T-helper 1 cell (primary cell): Measurements from ENCODE around the gene LMF1.
"Not testable (repeated sequence)": the region's sequence is repeated elsewhere in the genome, so short reads cannot be mapped to it uniquely, and the experiment has no call there.

Source experiments
- DNase-seq, 5 donors: peaks; one replicate each; pipeline ENCODE4 v3.0.0-alpha.2; 2012 to 2020

Gene LMF1

GRCh38 chr16:843771-844170, 127.0 kb downstream of the LMF1 start:
- DNase-seq: no peak

DNA sequence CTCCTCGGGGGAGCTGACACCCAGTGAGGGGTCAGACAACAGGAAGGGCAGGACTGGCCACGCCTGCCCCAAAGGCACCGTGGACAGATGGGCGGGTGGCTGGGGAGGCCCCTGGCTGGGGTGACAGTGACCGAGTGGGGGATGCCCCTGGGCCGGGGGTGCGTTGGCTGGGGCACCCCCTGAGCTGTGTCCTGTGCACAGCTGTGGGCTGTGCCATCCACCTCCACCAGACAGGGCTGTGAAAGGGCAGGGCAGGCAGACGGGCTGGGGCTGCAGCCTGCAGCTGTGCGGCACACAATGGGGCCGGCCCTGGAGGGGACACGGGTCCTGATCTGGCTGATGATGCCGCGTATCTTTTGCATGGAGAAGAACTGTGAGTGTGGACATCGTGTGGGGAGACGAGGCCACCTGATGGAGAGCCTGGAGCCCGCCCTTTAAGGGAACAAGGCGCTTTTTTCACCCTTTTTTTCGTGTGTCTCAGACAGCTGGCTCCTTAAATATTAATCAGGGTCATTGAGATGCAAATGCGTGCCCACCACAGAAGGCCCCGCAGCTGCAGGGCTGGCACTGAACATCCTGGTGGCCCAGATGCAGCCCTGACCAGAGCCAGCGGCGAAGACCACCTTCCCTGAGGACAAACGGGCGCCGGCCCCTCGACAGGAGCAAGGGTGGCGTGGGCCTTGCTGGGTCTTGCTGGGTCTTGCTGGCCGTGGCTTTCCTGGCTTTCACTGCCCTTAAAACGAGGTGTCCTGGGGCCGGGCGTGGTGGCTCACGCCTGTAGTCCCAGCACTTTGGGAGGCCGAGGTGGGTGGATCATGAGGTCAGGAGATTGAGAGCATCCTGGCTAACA, 127.8 kb downstream of the LMF1 start:
- no peak for DNase-seq

GRCh38 chr16:842061-842476, 128.7 kb downstream of the LMF1 start:
- no peak for DNase-seq

DNA sequence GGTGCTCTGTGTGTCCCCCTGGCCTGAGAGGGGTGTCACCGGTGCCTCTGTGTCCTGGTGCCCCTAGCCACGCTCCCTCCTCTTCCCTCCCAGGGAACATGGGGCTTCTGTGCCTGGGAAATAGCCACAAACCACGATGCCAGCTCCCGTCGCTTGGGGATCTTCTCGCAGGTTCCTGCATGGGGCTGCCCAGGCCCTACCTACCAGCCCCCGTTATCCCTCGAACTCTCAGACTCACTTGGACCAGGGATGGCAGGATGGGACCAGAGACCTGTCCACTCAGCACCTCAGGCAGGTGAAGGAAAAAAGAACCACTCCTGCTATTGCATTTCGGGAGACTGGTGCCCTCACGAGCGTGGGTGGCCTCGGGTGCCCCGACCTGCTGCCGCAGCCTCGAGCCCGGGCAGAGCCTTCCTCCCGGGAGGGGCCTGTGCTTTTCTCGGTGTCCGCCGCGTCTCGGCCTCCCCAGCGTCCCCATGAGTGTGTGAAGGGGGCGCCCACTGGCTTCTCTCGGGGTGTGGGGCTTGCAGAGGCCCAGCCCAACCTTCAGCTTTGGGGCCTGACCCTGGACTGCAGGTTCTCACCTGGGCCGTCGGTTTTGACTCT, 129.2 kb downstream of the LMF1 start:
- DNase-seq: no peak

GRCh38 chr16:840561-841454, 130.0 kb downstream of the LMF1 start:
- no peak for DNase-seq

- DNase-seq: no peak
These were observed 131.0 kb downstream of the LMF1 start for GRCh38 chr16:839643-840408.

DNA sequence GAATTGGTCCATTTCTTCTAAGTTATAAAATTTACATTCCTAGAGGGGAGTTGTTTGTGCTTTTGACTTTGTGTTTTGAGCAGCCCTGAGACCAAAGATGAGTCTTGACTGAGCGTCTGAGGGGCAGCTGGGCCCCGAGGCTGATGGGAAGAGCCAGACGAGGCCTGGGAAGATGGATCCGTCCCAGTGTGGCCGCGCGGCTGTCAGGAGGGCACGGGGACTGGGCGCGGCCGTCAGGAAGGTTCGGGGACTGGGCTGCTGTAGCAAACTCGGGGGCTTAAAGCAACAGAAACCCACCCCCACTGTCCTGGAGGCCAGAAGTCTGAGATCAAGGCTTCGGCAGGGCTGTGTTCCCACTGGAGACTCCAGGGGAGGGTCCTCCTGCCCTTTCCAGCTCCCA, 132.0 kb downstream of the LMF1 start:
- DNase-seq: no peak

- DNase-seq: not testable (repeated sequence)
These were observed 134.0 kb downstream of the LMF1 start for GRCh38 chr16:836822-837221.

DNA sequence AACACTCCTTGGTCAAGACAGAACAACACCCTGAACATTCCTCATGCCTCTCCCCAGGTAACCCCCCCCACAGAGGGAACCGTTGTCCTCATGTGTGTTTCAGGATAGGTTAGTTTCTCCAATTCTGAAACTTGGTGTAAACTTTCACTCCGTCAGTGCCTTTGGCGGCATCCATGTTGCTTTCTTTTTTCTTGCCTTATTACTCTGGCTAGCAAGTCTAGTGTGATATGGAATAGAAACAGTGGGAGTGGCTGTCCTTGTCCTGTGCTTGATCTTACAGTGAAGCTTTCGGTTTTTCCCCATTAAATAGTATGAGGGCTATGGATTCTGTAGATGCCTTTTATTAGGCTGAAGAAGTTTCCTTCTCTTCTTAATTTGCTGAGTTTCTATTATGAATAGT, 134.6 kb downstream of the LMF1 start:
- no peak for DNase-seq

- no peak for DNase-seq
These were observed 135.4 kb downstream of the LMF1 start for GRCh38 chr16:835373-835772.

DNA sequence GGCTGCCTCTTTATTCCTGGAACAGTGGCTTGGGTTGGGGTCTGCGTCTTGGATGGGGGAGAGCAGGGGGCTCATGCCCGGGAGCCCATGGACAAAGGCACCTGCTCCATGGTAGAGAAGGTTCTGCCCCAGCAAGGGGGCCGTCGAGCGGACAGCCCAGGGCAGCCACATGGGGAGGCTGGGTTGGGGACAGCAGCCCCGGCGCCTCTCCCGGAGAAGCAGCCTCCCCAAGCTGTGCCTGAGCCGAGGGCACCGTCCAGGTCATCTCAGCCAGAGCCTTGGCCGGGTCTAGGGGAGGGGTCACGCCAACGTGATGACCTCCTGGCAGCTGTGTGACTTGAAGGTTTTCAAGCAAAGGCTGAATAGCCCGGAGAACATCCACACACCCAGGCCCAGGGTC, 137.4 kb downstream of the LMF1 start:
- DNase-seq: no peak

DNA sequence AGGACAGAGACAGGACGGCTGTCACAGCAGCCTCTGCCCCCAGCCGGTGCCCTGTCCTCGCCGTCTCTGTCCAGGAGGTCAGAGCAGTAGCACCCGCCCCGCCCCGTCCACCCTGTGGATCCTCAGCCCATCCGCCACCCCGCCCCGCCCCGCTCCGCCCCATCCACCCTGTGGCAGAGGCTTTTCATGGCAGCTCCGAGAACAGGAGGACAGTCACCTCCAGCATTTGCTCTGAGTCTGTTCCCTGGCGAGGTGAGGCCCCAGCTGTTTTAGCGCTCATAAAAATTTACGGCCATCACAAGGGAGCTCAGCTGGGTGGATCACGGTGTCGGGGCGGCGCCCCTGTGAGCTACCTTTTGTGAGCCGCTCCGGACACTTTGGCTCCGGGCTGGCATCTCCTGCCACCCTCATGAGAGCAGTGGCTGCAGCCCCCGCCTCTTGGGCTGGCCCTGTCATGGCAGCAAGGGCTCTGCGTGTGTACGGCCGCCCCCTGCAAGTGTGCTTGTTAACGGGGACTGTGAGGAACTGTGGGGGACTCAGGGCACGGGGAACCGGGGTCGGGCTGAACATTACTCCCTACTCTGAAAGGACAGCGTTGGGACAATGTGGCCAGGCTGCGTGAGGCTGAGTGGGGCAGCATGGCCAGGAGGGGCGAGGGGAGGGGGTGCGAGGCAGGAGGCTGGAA, 138.0 kb downstream of the LMF1 start:
- DNase-seq: no peak

DNA sequence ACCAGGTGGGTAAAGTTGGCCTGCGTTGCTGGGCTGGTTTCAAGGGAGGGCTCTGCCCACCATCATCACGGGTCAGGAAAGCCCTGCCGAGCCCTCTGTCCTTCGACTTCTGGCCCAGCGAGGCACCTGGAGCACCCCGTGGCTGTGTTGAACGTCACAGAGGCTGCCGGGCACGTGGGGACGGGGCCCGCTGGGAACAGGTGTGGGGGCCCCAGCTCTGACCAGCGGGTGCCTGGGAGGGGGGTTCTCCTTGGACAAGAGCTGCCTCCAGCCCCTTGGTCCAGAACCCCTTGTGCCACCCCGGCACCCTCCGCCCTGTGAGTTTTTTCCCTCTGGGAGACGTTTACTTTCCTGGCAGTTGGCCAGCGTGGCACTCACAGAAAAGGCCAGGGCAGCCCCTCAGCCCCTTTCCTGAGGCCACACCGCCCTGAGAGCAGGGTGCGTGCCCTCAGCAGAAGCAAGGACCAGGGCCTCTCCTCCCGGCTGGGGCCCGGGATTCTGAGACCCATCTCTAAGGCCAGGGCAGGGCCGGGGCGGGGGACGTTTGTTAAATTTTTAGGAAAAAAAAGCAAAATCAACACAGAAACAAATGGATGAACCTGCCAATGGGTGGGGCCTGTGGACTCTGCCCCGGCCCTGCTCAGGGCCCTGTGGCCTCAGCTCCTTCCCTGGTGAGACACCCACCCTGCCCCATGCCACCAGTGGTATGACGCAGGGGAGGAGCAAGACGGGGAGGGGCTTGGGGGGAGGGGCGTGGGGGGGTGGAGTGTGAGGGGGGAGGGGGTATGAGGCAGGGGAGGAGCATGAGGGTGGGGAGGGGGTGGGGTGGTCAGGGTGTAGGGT, 139.0 kb downstream of the LMF1 start:
- no peak for DNase-seq

- no peak for DNase-seq
These were observed 139.8 kb downstream of the LMF1 start for GRCh38 chr16:830871-831570.

- DNase-seq: no peak
These were observed 140.5 kb downstream of the LMF1 start for GRCh38 chr16:830107-830870.

GRCh38 chr16:828891-829290, 141.9 kb downstream of the LMF1 start:
- no peak for DNase-seq

DNA sequence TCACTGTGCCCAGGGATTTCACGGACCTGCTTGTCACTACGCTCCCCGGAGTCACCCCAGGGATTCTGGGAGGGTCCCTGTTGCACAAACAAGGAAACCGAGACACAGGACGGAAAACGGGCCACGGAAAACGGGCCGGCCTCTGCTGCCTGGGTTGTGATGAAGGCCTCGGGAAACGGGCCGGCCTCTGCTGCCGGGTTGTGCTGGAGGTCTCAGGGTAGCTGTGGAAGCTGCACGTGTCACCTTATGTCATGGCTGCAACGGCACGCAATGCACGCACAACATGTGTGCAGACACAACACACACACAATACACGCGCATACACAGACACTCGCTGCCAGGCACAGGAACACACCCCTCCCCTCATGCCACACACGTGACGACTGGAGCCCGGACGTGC, 143.3 kb downstream of the LMF1 start:
- no peak for DNase-seq

DNA sequence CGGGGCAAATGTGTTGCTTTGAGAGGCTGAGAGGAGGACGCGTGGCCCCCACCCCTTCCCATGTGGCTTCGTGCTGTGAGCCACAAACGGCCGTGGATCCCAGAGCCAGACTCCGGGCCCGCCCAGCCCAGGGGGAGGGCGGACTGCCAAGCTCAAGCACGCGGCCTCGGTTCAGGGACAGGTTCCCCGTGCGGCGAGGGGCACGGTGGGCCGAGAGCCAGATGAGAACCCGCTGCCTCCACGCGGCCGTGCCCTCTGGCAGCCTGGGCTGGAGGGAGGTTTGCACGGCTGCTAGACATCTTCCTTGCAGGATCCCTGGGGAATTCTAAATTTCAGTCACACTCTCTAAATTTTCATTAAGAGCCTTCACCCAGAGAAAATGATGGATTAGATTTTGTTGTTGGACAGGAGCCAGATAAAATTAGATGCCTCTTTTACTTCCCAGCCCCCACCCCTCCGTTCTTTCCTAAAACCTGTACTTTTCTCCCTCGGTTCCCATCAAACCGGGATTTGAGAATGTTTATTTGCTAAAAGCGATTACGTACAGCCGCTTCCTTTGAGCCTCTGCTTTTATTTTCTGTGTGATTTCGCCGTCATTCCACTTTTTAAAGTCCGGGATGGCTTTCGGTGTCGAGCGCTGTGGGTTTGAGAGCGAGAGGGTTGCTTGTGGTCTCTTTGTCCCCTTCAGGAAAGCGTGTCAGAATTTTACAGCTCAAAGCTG, 145.3 kb downstream of the LMF1 start:
- DNase-seq: no peak

DNA sequence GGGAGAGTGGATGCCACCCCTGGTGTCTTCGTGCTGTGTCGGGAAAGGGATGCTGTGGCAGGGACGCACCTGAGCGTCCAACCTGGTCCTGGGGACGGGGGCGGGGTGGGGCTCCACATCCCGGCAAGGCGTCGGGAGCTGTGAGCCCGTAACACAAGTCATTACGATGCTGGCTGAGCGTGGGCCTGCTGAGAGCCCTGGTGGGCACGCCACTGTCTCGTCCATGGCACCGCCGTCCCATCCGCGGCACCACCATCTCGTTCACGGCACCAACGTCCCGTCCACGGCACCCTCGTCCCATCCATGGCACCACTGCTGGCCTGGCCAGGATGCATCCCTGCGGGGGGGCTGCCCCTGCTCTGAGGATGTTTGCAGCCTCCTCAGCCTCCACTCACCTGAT, 146.2 kb downstream of the LMF1 start:
- DNase-seq: no peak
